ENCODE measurements around the gene PTPN3.

DNA sequence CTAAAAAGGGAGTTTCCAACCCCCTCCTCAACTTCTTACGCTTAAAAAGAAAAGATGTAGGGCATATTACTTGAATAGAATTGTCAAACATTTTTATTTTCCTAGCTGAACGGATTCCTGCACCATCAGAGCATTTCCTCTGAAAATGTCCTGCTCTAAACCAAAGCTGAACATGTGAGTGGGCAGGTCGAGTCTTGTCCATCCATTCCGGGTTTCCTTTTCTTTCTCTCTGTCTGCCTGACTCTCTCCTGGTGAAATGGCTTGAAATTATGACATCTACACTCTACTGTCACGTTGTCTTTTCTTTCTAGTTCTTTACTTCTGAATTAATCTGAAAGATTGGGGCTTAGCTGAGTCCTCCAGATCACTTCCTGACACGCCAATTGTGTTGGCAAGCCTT is 39.2 kb upstream of the PTPN3 start:
- no peak for TF ChIP-seq TEAD4 (IDR thresholded peaks at IDR 0.05; ENCODE audit: borderline replicate concordance, insufficient read depth)
- TF ChIP-seq, protein P1, sequence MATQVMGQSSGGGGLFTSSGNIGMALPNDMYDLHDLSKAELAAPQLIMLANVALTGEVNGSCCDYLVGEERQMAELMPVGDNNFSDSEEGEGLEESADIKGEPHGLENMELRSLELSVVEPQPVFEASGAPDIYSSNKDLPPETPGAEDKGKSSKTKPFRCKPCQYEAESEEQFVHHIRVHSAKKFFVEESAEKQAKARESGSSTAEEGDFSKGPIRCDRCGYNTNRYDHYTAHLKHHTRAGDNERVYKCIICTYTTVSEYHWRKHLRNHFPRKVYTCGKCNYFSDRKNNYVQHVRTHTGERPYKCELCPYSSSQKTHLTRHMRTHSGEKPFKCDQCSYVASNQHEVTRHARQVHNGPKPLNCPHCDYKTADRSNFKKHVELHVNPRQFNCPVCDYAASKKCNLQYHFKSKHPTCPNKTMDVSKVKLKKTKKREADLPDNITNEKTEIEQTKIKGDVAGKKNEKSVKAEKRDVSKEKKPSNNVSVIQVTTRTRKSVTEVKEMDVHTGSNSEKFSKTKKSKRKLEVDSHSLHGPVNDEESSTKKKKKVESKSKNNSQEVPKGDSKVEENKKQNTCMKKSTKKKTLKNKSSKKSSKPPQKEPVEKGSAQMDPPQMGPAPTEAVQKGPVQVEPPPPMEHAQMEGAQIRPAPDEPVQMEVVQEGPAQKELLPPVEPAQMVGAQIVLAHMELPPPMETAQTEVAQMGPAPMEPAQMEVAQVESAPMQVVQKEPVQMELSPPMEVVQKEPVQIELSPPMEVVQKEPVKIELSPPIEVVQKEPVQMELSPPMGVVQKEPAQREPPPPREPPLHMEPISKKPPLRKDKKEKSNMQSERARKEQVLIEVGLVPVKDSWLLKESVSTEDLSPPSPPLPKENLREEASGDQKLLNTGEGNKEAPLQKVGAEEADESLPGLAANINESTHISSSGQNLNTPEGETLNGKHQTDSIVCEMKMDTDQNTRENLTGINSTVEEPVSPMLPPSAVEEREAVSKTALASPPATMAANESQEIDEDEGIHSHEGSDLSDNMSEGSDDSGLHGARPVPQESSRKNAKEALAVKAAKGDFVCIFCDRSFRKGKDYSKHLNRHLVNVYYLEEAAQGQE (IDR thresholded peaks at IDR 0.05; ENCODE audit: low read depth, low read length) = no peak
- TF ChIP-seq, protein P2, sequence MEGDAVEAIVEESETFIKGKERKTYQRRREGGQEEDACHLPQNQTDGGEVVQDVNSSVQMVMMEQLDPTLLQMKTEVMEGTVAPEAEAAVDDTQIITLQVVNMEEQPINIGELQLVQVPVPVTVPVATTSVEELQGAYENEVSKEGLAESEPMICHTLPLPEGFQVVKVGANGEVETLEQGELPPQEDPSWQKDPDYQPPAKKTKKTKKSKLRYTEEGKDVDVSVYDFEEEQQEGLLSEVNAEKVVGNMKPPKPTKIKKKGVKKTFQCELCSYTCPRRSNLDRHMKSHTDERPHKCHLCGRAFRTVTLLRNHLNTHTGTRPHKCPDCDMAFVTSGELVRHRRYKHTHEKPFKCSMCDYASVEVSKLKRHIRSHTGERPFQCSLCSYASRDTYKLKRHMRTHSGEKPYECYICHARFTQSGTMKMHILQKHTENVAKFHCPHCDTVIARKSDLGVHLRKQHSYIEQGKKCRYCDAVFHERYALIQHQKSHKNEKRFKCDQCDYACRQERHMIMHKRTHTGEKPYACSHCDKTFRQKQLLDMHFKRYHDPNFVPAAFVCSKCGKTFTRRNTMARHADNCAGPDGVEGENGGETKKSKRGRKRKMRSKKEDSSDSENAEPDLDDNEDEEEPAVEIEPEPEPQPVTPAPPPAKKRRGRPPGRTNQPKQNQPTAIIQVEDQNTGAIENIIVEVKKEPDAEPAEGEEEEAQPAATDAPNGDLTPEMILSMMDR (IDR thresholded peaks at IDR 0.05) = no peak
- TF ChIP-seq, protein P3, sequence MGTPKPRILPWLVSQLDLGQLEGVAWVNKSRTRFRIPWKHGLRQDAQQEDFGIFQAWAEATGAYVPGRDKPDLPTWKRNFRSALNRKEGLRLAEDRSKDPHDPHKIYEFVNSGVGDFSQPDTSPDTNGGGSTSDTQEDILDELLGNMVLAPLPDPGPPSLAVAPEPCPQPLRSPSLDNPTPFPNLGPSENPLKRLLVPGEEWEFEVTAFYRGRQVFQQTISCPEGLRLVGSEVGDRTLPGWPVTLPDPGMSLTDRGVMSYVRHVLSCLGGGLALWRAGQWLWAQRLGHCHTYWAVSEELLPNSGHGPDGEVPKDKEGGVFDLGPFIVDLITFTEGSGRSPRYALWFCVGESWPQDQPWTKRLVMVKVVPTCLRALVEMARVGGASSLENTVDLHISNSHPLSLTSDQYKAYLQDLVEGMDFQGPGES (IDR thresholded peaks at IDR 0.05; ENCODE audit: low read depth, low read length) = no peak
- TF ChIP-seq POLR2AphosphoS5 (IDR thresholded peaks at IDR 0.05; ENCODE audit: low read depth, low read length) = no peak
- TF ChIP-seq EP300 (IDR thresholded peaks at IDR 0.05; ENCODE audit: borderline replicate concordance in 1 of 2, low read depth in 1 of 2, low read length in 1 of 2) = no peak
- TF ChIP-seq GABPA (IDR thresholded peaks at IDR 0.05; ENCODE audit: low read depth) = no peak
- TF ChIP-seq YY1 (IDR thresholded peaks at IDR 0.05; ENCODE audit: low read depth) = no peak
- no peak for TF ChIP-seq FOXJ3 (CRISPR knock-in tag; IDR thresholded peaks at IDR 0.05)
- TF ChIP-seq NFIC (IDR thresholded peaks at IDR 0.05; ENCODE audit: borderline replicate concordance) = no peak
